HCT116 (cell line): Measurements from ENCODE around the gene SOST. TPM values are rescaled to one million over a fixed set of nuclear protein-coding genes. Genes with fewer than 3 reads are reported as not detected.

ENCODE experiments used
- ATAC-seq: fragments of 200-7000 bp; cut with Tn5 transposase; 2 replicates; pipeline ENCODE4 v1.9.1; 2020; ENCODE audit warnings: mild to moderate bottlenecking, moderate library complexity
- BruUV-seq: library from RNA; stranded (reverse); fragments of 400-500 nt; replicated peaks from 2 replicates; lab custom pipeline; 2021; lab: Mats Ljungman, UMichigan
- CTCF ChIA-PET: fragments of 300-600 bp; sonication (Branson Sonifier 250); formaldehyde crosslinking; loops from one replicate; lab custom pipeline; 2021; ENCODE audit warnings: antibody characterized with exemption; lab: Charles Lee
- POLR2A ChIA-PET: fragments of 300-600, 350-600 bp; sonication (Branson Sonifier 250); formaldehyde crosslinking; loops from one replicate; lab custom pipeline; 2021; ENCODE audit warnings: antibody characterized with exemption; lab: Charles Lee
- RAD21 ChIA-PET, 2 experiments: fragments of 300-600 bp; sonication (Branson Sonifier 250); formaldehyde crosslinking; loops; one replicate each; lab custom pipeline; 2023; ENCODE audit warnings: low total read pairs in 2 of 2; ENCODE audit not compliant: uncharacterized antibody in 2 of 2, unreplicated experiment in 2 of 2, low non-redundant PET in 1 of 2; lab: Charles Lee
- DNase-seq: peaks from one replicate; pipeline ENCODE4 v3.0.0-alpha.2; 2010; ENCODE audit warnings: low read depth, low spot score
- H2AFZ ChIP-seq: fragments of 200-600 bp; shearing (Covaris generic), sonication (generic); 2 replicates; pipeline ENCODE4 v1.6.1; 2017; ENCODE audit warnings: low read depth, mixed run types, mixed read lengths, antibody characterized with exemption, low read length; ENCODE audit not compliant: poor library complexity, severe bottlenecking
- H3K27ac ChIP-seq: 2 replicates; pipeline ENCODE4 v1.5.1; 2012; ENCODE audit warnings: low read depth, low read length
- H3K27me3 ChIP-seq: fragments of 200-600 bp; sonication (generic); 2 replicates; pipeline ENCODE4 v1.6.1; 2016; ENCODE audit warnings: mixed run types, low read length, mixed read lengths; ENCODE audit not compliant: insufficient read depth
- H3K36me3 ChIP-seq, 2 experiments: fragments of 200-500 bp in 1 of 2; fragments of 200-600 bp in 1 of 2; sonication (Bioruptor generic) in 1 of 2; sonication (generic) in 1 of 2; 2 replicates each; pipeline versions ENCODE4 v1.5.1 to v1.6.1; 2014 to 2016; ENCODE audit warnings: low read length in 2 of 2, inconsistent platforms in 1 of 2, mixed read lengths in 1 of 2, mixed run types in 1 of 2; ENCODE audit not compliant: insufficient read depth in 2 of 2, control insufficient read depth in 1 of 2
- H3K4me1 ChIP-seq, 2 experiments: fragments of 200-600 bp in 1 of 2; sonication (generic) in 1 of 2; 2 replicates each; pipeline versions ENCODE4 v1.5.1 to v1.6.1; 2012 to 2017; ENCODE audit warnings: low read length in 2 of 2, inconsistent platforms in 1 of 2, mild to moderate bottlenecking in 1 of 2, mixed read lengths in 1 of 2, mixed run types in 1 of 2, moderate library complexity in 1 of 2; ENCODE audit not compliant: insufficient read depth in 2 of 2, control insufficient read depth in 1 of 2
- H3K4me2 ChIP-seq: fragments of 200-600 bp; sonication (generic); 2 replicates; pipeline ENCODE4 v1.6.1; 2017; ENCODE audit warnings: mixed run types, low read length, mixed read lengths
- H3K4me3 ChIP-seq, 2 experiments: fragments of 200-600 bp in 1 of 2; sonication (generic) in 1 of 2; replicated peaks in 1 of 2; 2 replicates each; pipeline ENCODE4 v1.5.1; 2011 to 2016; ENCODE audit warnings: low read length in 2 of 2, control low read depth in 1 of 2, low read depth in 1 of 2, mild to moderate bottlenecking in 1 of 2, mixed read lengths in 1 of 2, mixed run types in 1 of 2
- H3K79me2 ChIP-seq: fragments of 200-600 bp; sonication (generic); 2 replicates; pipeline ENCODE4 v1.6.1; 2017; ENCODE audit warnings: mild to moderate bottlenecking, mixed run types, low read length, moderate library complexity, mixed read lengths; ENCODE audit not compliant: insufficient read depth
- H3K9ac ChIP-seq: fragments of 200-600 bp; sonication (generic); 2 replicates; pipeline ENCODE4 v1.6.1; 2016; ENCODE audit warnings: low read length, mixed read lengths
- H3K9me2 ChIP-seq: fragments of 200-600 bp; sonication (generic), shearing (Covaris generic); 2 replicates; pipeline ENCODE4 v1.6.1; 2017; ENCODE audit warnings: mixed run types, mild to moderate bottlenecking, moderate library complexity; ENCODE audit not compliant: insufficient read depth
- H3K9me3 ChIP-seq, 2 experiments: fragments of 200-500 bp in 1 of 2; fragments of 200-600 bp in 1 of 2; sonication (Bioruptor generic) in 1 of 2; sonication (generic) in 1 of 2; 2 replicates each; pipeline ENCODE4 v1.6.1; 2014 to 2017; ENCODE audit warnings: low read length in 2 of 2, mixed read lengths in 2 of 2, inconsistent platforms in 1 of 2, low read depth in 1 of 2, mild to moderate bottlenecking in 1 of 2, mixed run types in 1 of 2, moderate library complexity in 1 of 2; ENCODE audit not compliant: control insufficient read depth in 1 of 2, insufficient read depth in 1 of 2
- H4K20me1 ChIP-seq: fragments of 200-600 bp; sonication (generic), shearing (Covaris generic); 2 replicates; pipeline ENCODE4 v1.6.1; 2017; ENCODE audit warnings: mixed run types, mild to moderate bottlenecking, moderate library complexity; ENCODE audit not compliant: insufficient read depth
- ELF1 ChIP-seq: IDR thresholded peaks from 2 replicates; pipeline ENCODE4 v1.6.1; 2012; ENCODE audit warnings: low read depth, borderline replicate concordance
- JUND ChIP-seq: IDR thresholded peaks from 2 replicates; pipeline ENCODE4 v1.6.1; 2012
- MAX ChIP-seq: IDR thresholded peaks from 2 replicates; pipeline ENCODE4 v1.6.1; 2012
- RAD21 ChIP-seq: IDR thresholded peaks from 2 replicates; pipeline ENCODE4 v1.6.1; 2012; ENCODE audit warnings: low read depth, mild to moderate bottlenecking
- SIN3A ChIP-seq: IDR thresholded peaks from 2 replicates; pipeline ENCODE4 v1.6.1; 2012; ENCODE audit warnings: low read depth
- SP1 ChIP-seq: IDR thresholded peaks from 2 replicates; pipeline ENCODE4 v1.6.1; 2012; ENCODE audit warnings: low read depth
- TCF7L2 ChIP-seq: IDR thresholded peaks from 2 replicates; pipeline ENCODE4 v1.7.0; 2011; ENCODE audit warnings: borderline replicate concordance, inconsistent platforms; ENCODE audit not compliant: insufficient read depth, insufficient read length; ENCODE audit errors: extremely low read depth
- ZNF274 ChIP-seq: fragments of 200-500 bp; sonication (Bioruptor generic); IDR thresholded peaks from 2 replicates; pipeline ENCODE4 v1.6.1; 2014; ENCODE audit warnings: mild to moderate bottlenecking, low read depth, low read length, inconsistent platforms
- intact Hi-C: fragments of 100-400 bp; cut with micrococcal nuclease; formaldehyde crosslinking; loops from 2 replicates; pipeline ENCODE4 v1.10.0; 2022
- total RNA-seq: library from RNA; stranded (reverse); gene quantifications from one replicate; pipeline ENCODE4 v1.2.1, GENCODE V29; 2021; ENCODE audit not compliant: unreplicated experiment

SOST gene
- total RNA-seq, 1 experiment from 2014 or later, result not detected

GRCh38 chr17:43779145-43780125, 20.8 kb upstream of the SOST start:
- Histone ChIP-seq H3K36me3 (peaks cover 3 to 12% of the 10 kb centered on the region in 2 experiments; a peak in 3 of 4 replicates), H3K27ac (peak overlapping the region; percentile 87), H4K20me1 (no peaks in the 10 kb centered on the region), H3K4me2 (peak overlapping the region; percentile 84), H3K9me3 (no peaks in the 10 kb centered on the region), H3K4me1 (peaks cover 7 to 13% of the 10 kb centered on the region in 2 experiments; a peak in 3 of 4 replicates), H3K9ac (peak overlapping the region; percentile 97), H3K9me2 (no peaks in the 10 kb centered on the region)
- intact Hi-C loops, result loop anchor here (2.0 kb wide), 1 partner anchor 53 kb away; the partner anchor contains the start of gene MPP3
- DNase-seq, result peak; percentile 34
- TSS peak; percentile 81 for BruUV-seq
- ATAC-seq, result peak; percentile 57
- TF ChIP-seq TCF7L2, result peak; percentile 78
- TF ChIP-seq MAX, result peak; percentile 33; the same call in 1 of the 2 replicates
- no peak for TF ChIP-seq ZNF274
- no peak for TF ChIP-seq ELF1
- no peak; the same call in 1 of the 2 replicates for TF ChIP-seq RAD21
- no peak for TF ChIP-seq JUND
- TF ChIP-seq SIN3A, result peak; percentile 59; the same call in 1 of the 2 replicates
- peak; percentile 3; the same call in 1 of the 2 replicates for TF ChIP-seq SP1
- TF ChIP-seq, all 23 proteins: peak for 4
- no peaks in the 10 kb centered on the region for H3K27me3 ChIP-seq
- peak overlapping the region; percentile 71 for H2AFZ ChIP-seq
- ChIA-PET RAD21 (no interaction called here), POLR2A (interaction anchor here (1.5 kb wide), 1 partner anchor 79 kb away, joined by 3 read pairs; no protein-coding TSS in a partner anchor), CTCF (interaction anchor here (1.6 to 2.4 kb wide), 2 partner anchors 13 to 67 kb away, joined by 6 to 12 read pairs; no protein-coding TSS in a partner anchor)
- peak overlapping the region; percentile 78 to 81 for H3K4me3 ChIP-seq
- H3K79me2 ChIP-seq, result peaks cover 30% of the 10 kb centered on the region
